Measurements from ENCODE around the gene MPDZ.

MPDZ gene

DNA sequence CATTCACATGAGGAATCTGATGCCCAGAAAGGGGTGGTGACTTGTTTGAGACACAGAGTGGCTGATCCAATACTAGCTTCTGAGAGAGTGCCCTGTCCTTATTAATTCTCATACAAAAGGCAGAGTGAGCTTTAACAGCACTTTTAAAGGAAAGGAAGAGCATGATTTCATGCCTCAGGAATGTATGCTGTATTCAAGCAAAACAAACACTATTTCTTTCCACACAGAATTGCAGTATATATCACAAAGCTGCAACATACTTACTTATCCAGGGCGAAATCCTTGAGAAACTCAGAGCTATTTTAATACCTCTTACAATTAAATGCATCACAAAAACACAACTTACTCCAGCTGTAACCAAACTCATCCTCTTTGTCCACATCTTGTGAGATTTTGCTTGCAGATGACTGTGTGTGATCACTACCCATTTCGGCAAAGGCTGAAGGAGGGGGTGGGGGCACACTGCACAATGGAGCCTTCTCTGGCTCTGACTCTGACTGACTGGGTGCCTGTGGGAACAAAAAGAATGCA, 139.8 kb downstream of the MPDZ start:
- no peak for DNase-seq (ENCODE audit: low read depth in 1 of 2, low spot score in 1 of 2)

DNA sequence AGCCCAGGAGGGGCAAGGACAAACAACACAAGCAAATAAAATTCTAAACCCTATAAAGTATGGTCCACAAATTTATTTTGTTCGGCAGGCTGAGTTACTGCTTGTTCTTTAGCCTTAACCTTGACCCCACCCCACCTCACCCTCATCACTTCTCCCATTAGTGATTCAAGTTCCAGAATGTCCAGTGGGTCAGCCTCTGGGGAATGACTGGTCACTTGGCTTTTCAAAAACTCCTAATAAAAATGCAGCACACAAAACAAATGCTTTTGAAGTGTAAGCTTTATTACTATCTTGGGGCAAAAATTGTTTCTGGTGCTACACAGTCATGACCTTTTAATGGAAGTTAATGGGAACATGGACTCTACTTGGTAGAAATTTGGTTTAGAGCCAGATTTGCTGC, 142.1 kb downstream of the MPDZ start:
- DNase-seq (ENCODE audit: low read depth in 1 of 2, low spot score in 1 of 2): no peak

DNA sequence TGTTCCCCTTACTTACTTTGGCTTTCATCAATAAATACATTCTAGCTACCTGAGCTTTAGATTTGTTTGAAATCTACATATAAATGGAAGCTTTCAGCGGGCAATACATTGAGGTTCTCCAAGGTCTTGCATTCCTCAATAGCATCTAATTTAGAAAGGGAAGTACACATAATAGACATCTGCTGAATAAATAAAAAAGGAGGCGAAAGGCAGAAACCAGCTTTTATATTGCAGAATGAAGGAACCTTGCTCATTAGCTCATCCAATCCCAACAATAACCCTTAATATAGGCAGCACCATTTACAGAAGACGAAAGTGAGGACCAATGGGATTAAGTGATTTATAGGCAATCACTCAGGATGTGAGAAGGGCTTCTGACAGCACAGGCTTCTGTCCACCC, 147.5 kb downstream of the MPDZ start:
- DNase-seq (ENCODE audit: low read depth in 1 of 2, low spot score in 1 of 2): no peak

DNA sequence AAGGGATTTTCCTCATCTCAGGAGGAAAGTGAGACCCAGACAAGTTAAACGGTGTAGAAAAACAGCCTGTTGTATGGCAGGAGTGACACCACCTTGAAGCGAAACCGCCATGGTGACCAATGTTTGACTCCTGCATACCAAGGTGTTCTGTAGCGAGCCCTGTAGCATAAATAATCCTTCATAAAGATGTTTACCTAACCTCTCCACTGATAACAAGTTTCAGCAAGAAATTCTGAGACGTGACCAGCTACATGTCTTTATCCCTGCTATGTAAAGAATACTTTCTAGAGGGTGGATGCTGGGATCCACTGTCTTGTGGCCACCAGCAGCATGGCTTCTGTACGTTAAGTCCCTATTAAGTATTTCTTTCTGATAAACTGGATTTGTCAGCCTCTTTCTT, 148.1 kb downstream of the MPDZ start:
- no peak for DNase-seq (ENCODE audit: low read depth in 1 of 2, low spot score in 1 of 2)

DNA sequence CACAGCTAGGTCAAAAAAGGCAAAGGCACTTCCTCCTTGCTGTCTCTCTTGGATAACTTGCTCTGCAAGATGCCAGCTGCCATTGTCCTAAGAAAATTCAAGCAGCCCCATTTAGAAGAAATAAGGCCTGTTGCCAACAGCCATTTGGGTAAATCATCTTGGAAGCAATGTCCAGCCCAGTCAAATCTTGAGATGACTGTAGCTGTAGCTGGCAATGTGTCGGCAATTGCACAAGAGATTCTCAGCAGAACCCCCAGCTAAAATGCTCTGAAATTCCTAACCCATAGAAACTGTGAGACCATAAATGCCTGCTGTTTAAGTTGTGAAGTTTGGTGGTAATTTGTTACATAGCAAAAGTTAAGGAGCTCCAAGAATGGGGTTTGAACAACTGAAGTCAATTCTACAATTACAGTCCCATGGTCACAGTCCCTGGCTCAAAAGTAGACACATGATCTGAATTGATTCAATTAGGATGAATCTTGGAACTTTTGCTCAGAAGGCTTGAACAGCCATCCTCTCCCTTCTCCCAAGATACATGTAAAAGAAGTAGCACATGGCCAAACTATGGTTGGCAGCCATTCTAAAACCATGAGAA, 151.1 kb downstream of the MPDZ start:
- DNase-seq (ENCODE audit: low read depth in 1 of 2, low spot score in 1 of 2): no peak

DNA sequence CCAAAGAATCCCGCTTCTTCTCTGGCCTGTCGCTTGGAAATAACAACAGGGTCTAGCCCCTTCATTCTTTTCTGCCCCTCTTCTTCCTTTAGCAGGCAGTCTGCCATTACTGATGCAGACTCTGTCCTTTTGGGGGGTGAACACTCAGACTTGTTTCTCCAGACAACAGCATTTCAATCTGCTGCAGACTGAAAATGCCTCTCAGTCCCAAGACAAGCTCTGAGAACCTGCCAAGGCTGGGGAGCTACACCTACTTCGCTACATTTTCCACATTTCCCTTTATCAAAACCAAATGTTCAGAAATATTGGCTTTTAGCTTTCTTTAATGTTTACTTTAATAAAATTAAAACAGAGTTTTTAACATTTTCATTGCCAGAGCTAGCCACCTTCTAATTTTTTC, 152.4 kb downstream of the MPDZ start:
- no peak for DNase-seq (ENCODE audit: low read depth in 1 of 2, low spot score in 1 of 2)

DNA sequence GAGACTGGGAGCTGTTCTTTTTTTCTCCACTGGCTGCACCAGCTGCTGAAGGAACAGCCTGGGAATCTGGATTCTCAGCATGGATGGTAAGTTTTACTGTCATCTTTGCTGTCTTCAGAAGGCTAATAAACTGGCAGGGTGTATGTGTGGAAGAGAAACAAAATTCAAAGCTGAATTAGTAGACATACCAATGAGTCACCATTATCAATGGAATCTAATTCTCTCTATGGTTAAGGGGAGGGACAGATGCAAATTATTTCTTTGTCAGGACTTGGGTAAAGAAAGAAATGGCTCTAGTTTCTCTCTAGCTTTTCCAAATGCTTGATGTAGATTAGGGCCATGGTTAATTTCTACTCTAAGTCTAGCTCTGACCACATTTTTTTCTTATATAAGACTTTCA, 154.2 kb downstream of the MPDZ start:
- no peak for DNase-seq (ENCODE audit: low read depth in 1 of 2, low spot score in 1 of 2)

DNA sequence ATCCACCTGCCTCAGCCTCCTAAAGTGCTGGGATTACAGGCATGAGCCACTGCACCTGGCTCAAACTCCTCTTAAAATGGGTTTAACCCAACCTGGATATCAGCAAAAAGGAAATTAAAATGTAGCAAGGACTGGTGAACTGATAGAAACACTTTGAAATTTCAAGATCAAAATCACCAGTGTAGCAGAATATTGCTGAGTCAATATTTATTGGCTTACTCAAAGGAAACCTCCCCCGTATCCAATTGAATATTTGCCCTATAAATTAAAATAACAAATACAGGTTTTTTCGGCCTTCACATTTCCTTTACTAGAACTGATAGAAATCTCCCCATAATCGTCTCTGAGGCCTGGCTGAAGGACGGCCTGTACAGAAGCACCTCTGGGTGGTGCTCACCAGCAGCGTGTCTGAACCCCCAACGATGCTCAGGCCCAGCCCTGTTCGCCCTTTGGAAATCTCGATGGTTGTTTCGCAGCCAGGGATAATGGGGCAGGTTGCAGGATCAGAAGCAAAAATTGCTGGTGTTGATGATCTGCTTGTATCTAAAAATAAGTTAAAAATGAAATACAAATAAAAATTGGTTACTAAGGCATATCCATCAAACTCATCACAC, 156.6 kb downstream of the MPDZ start:
- DNase-seq (ENCODE audit: low read depth in 1 of 2, low spot score in 1 of 2): no peak

DNA sequence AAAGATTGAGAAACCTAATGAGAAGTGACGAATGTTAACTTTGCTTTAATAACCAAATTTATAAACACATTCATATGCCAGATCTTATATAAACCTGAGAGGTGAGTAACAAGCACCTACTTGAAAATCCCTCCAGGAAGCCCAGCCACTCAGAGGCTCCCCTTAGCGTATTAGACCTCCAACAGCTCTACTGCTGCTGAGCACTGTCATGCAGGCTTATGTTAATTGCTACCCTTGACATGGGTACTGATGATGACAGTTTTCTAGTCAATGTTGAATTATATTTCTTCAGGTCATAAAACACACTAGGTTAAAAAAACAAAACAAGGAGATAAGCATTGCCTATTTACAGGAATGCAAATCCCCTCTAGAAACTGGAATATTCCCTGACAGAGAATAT, 161.2 kb downstream of the MPDZ start:
- DNase-seq (ENCODE audit: low read depth in 1 of 2, low spot score in 1 of 2): no peak

DNA sequence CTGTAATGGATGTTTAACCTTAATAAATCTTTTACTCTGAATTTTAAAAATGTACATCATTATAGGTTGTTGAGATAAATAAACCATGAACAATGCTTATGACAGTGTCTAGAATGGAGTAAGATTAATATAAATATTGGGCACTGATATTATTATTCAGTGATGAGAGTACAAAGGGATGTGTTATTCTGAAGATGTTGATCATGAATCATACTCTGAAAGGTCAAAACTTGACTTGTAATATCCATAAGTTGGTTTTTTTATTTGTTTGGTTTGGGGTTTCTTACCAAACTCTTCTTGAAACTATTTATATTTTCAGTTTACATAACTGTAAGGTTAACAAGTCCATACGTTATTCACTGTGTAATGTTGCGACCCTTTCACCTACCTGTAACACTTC, 163.2 kb downstream of the MPDZ start:
- DNase-seq (ENCODE audit: low read depth in 1 of 2, low spot score in 1 of 2): no peak

DNA sequence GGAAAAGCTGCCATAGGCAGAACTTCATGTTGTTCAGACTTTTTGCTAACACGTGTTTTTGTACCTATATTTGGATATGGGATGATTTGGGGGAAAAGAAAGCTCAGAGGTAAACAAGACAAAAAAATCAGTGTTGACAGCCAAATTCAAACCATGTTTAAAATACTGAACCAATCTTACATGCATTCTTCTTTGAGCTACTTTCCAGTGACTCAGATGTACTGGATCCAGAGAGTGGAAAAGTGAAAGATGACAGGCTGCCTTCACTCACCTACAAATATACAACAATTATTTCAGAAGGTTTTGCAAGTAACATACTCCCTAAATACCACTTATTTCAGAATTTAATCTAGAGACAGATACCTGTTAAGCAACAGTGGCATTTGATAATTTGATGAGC, 165.7 kb downstream of the MPDZ start:
- DNase-seq (ENCODE audit: low read depth in 1 of 2, low spot score in 1 of 2): no peak

DNA sequence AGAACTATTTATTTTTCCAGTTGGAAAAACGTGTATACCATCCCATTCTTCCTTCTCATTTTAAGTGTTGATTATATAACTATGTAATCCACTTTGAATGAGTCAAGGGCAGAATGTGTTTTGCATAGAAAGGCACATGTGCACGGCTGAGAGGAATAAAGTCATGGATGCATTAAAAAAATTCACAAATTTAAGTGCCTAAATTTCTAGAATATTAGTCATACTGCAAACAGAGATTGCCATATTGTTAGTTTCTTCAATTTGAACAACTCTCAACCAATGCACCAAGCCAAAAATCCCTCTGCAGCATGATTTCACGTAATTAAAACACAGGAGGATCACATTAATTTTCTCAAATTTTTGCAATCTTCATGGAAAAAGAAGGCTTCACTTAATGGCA, 166.3 kb downstream of the MPDZ start:
- no peak for DNase-seq (ENCODE audit: low read depth in 1 of 2, low spot score in 1 of 2)

DNA sequence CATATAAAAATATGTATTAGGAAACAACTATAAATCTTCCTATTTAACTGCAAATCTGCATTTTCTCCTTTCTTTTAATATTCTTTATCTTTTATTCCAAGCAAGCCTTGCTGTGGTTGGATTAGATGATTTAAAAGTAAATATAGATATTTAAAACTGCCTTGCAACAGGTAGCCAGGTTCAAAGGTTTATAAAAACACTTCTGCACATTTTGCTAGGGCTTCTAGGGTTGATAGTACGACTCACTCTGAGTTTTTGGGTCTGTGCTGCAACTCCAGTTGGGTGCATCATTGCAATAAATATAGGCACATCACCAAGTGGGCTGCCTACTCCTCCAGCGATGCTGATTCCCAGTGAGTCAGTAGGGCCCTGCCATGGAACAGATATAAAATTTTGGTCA, 167.7 kb downstream of the MPDZ start:
- DNase-seq (ENCODE audit: low read depth in 1 of 2, low spot score in 1 of 2): no peak

DNA sequence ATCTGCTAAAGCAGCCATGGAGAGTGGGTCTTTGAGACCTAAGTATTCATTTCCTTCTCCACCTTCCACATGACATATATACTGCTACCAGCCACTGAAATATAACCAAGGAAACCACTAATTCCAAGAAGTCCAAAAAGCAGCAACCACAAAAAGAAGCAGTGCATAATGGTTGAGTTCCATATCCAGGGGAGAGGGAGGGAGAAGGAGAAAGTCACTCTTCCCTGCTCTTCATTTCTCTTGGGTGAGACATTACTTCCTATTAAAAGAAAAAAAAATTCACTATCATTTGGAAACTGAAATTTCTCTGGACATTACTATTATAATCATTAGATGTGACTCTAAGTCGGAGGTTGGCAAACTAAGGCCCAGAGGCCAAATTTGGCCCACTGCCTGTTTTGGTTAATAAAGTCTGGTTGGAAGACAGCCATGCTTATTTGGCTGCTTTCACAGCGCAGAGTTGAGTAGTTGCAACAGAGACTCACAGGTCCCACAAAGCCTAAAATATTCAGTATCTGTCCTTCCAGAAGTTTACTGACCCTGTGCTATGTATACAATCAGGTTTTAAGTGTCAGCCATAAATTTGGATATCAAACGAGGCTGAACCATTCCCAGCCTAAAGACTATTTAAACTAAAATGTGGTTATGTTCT, 168.6 kb downstream of the MPDZ start:
- no peak for DNase-seq (ENCODE audit: low read depth in 1 of 2, low spot score in 1 of 2)

DNA sequence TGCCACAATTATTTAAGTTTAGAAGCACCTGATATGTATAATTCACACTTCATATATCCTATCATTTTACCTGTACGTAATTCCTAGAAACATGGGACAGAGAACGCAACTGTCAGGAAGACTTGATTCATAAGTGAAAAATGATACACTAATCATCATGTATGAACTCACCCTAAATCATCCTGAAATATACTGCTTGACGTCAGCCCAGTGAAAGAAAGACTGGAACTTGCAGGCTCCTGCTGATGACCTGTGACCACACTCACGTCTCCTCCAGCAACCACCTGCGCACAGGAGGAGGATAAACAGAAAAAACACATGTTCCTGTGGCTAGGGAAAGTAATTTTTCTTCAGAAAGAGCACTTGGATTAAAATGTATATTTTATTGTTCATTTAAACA, 169.7 kb downstream of the MPDZ start:
- DNase-seq (ENCODE audit: low read depth in 1 of 2, low spot score in 1 of 2): no peak

DNA sequence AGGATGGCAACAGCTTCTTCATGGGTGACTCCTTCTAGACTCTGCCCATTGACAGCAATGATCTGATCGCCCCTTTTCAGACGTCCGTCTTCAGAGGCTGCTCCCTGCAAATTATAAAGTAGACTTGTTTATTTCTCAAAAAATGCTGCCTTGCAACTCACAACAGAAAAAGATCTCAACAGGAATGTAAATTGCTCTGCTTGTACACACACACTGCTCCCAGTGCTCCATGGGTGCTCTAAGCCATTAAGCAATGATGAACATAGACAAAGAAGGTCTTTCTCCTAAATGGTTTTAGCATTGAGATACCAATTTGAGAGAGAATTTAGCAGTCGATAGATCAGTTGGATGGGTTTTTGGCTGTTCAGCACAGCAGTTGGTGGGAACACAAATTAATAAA, 172.5 kb downstream of the MPDZ start:
- no peak for DNase-seq (ENCODE audit: low read depth in 1 of 2, low spot score in 1 of 2)

DNA sequence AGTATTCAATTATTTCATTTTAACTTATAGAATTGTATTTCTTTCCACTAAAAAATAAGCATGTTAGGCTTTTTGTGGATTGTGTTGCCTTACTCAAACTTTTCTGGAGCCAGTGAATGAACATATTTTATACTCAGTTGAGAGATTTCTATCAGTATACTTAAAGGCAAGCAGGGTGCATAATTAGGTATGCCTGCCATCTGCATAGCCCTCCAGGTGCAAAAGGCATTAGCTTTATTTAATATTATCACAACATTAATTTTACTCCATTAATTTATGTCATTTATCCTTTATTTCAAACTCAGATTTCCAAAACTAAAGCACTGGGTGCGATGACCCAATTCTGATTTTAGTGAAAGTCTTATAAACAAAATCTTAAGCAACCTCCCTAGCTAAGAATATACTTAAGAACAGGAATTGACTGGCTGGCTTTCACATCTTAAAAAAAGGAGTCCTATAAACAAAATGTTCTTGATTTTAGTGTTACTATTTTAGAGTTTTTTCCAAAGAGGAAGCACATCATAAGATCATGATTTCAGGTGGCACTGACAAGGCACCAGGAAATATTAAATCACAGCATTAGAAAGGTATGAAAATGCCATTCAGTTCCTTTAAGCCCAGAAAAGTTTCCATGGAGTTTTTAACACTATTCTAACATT, 178.4 kb downstream of the MPDZ start:
- DNase-seq (ENCODE audit: low read depth in 1 of 2, low spot score in 1 of 2): no peak

DNA sequence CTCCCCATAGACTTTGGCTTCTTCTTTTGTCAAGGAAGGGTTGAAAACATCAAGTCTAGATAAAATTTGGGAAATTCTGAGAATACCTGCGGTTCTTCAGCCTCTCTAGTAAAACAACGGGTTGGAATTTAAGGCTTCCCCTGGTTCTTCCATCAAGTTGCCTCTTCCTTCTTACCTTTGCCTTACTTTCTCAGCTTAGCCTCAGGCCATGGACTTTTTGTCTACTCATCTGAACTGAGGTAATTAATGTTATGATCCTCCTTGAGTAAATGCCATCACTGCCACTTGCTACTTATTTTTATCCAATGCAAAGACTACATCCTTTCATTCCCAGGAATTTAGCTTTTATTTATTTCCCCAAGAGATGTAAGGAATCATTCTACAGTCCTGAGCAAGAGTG, 184.4 kb downstream of the MPDZ start:
- no peak for DNase-seq (ENCODE audit: low read depth in 1 of 2, low spot score in 1 of 2)

DNA sequence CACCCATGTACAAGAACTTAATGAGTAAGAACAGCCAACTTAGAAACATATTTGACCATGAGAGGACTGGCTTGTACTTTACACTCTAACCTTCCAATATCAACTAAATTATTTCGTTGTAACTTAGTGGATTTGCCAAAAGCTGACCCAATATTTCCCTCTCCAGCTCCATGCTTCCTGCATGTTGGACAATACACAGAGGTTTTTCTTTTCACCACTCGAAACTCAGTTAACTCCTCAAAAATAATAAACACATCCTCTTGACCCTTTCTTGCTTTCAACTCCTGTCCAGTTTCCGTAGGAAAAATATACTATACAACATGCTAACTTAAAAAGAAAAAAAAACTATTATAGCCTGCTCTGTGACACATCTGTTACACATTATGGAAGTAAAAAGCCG, 188.9 kb downstream of the MPDZ start:
- no peak for DNase-seq (ENCODE audit: low read depth in 1 of 2, low spot score in 1 of 2)

DNA sequence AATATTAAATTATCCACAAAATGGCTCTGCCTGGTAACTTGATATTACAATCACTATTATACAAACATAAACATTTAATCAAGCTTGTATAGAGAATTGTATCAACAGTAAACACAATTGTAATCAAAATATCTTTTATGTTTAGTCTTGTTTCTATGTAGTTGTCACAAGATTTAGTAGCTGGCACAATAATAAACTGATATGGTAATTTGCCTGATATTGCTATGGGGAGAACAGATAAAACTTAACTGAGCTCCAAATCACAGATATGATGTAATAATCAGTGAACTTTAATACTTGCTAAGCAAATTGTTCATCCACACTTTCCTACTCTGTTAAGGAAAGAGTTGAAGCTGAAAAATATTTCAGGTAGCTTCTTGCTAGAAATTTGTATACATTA, 189.8 kb downstream of the MPDZ start:
- no peak for DNase-seq (ENCODE audit: low read depth in 1 of 2, low spot score in 1 of 2)

DNA sequence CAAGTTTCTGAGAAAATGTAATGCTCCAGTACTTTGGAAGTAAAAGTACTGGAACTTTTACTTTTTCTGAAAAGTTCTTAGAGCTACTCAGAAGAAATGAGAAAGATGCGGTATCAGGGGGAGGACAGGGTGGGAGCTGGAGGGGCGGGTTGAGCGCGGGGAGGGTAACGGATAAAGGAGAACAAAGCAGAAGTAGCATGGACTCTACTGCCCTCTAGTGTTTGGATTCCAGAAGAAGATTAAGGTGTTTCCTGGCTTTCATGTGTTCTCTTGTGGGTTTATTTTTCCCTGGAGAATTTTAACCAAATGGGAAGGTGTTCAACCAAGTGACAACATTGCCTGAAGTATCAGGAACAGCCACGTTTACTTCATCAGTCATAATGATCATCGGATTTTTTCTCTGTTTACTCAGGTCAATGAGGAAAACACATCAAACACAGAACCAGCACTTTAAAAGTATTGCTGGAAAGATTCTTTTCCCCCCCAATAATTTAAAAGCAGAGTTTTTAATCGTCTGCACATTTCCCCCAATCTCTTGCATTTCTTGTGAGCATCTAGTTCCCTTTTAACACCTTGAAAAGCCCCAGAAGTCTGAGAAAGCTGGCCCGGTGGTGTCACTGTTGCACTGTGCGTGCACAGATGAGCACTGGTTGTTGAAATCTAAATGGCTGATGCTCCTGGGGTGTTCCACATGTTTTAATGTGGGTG, 190.6 kb downstream of the MPDZ start:
- DNase-seq (ENCODE audit: low read depth in 1 of 2, low spot score in 1 of 2): no peak

Data from stimulated activated CD4-positive, alpha-beta T cell treated with anti-CD3 and anti-CD28 coated beads, Interleukin-15, amount 100 ng/mL, for 1 hour (primary cell).